DND-41 (cell line): ENCODE results near the gene COLGALT1.
"Not testable (repeated sequence)": the region's sequence is repeated elsewhere in the genome, so short reads cannot be mapped to it uniquely, and the experiment has no call there.

Experiments used
- ATAC-seq: fragments of 200-7000 bp; cut with Tn5 transposase; 3 replicates; pipeline ENCODE4 v1.9.1; 2021; ENCODE audit warnings: low read depth; ENCODE audit not compliant: insufficient read depth
- DNase-seq: peaks from one replicate; pipeline ENCODE4 v3.0.0-alpha.2; 2020
- H2AFZ ChIP-seq: 2 replicates; pipeline ENCODE4 v1.6.0; 2012; ENCODE audit warnings: low read depth, low read length
- H3K27ac ChIP-seq: 2 replicates; pipeline ENCODE4 v1.5.1; 2012; ENCODE audit warnings: low read length, inconsistent platforms
- H3K27me3 ChIP-seq: fragments of 200-600 bp; sonication (generic); 2 replicates; pipeline ENCODE4 v1.6.0; 2012; ENCODE audit warnings: low read length, mild to moderate bottlenecking, inconsistent platforms; ENCODE audit not compliant: insufficient read depth, poor library complexity
- H3K36me3 ChIP-seq: 2 replicates; pipeline ENCODE4 v1.5.1; 2012; ENCODE audit warnings: low read length, inconsistent platforms; ENCODE audit not compliant: insufficient read depth
- H3K4me1 ChIP-seq: 2 replicates; pipeline ENCODE4 v1.5.1; 2012; ENCODE audit warnings: mild to moderate bottlenecking, low read length; ENCODE audit not compliant: insufficient read depth
- H3K4me2 ChIP-seq: 2 replicates; pipeline ENCODE4 v1.6.0; 2012; ENCODE audit warnings: mild to moderate bottlenecking, moderate library complexity, low read length, inconsistent platforms; ENCODE audit not compliant: insufficient read depth
- H3K4me3 ChIP-seq, 2 experiments: fragments of 200-600 bp in 1 of 2; shearing (Covaris generic) in 1 of 2; 2 replicates each; pipeline ENCODE4 v1.5.1; 2012 to 2016; ENCODE audit warnings: inconsistent platforms in 2 of 2, low read length in 2 of 2, mild to moderate bottlenecking in 2 of 2, low read depth in 1 of 2, moderate library complexity in 1 of 2
- H3K79me2 ChIP-seq: 2 replicates; pipeline ENCODE4 v1.6.0; 2012; ENCODE audit warnings: low read length, inconsistent platforms; ENCODE audit not compliant: insufficient read depth
- H3K9ac ChIP-seq: 2 replicates; pipeline ENCODE4 v1.6.0; 2012; ENCODE audit warnings: low read depth, mild to moderate bottlenecking, inconsistent platforms, low read length, moderate library complexity
- H3K9me3 ChIP-seq: 2 replicates; pipeline ENCODE4 v1.5.1; 2012; ENCODE audit warnings: low read length, moderate library complexity, mild to moderate bottlenecking, inconsistent platforms; ENCODE audit not compliant: insufficient read depth, severe bottlenecking
- H4K20me1 ChIP-seq: 2 replicates; pipeline ENCODE4 v1.6.0; 2012; ENCODE audit warnings: low read length; ENCODE audit not compliant: insufficient read depth
- EZH2 ChIP-seq: IDR thresholded peaks from 3 replicates; pipeline ENCODE4 v1.6.1; 2012; ENCODE audit warnings: borderline replicate concordance, low read depth, mild to moderate bottlenecking, moderate library complexity, low read length, inconsistent platforms; ENCODE audit not compliant: severe bottlenecking
- TF ChIP-seq, protein P1 (sequence below): IDR thresholded peaks from 2 replicates; pipeline ENCODE4 v1.5.1; 2012; ENCODE audit warnings: borderline replicate concordance, low read length, moderate library complexity, mild to moderate bottlenecking; ENCODE audit not compliant: poor library complexity, severe bottlenecking; ENCODE audit errors: extremely low read depth

COLGALT1 gene

DNA sequence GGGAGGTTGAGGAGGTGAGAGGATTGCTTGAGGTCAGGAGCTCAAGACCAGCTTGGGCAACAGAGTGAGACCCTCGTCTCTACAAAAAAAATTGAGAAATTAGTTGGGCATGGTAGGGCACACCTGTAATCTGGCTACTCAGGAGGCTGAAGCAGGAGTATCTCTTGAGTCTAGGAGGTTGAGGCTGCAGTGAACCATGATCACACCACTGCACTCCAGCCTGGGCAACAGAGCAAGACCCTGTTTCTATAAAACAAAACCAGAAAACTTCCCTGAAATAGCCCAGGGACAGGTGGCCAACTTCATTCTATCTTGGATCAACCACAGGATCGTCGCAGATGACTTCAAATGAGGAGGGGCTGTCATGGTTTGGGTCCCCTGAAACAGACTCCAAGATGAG, 28.7 kb downstream of the COLGALT1 start:
- ATAC-seq (no peak), DNase-seq (no peak)
- Histone ChIP-seq H2AFZ (no peak overlapping the region), H3K4me3 (no peak overlapping the region), H3K27ac (no peak overlapping the region), H3K9ac (no peak overlapping the region), H3K27me3 (no peaks in the 10 kb centered on the region), H3K9me3 (no peaks in the 10 kb centered on the region), H4K20me1 (peaks cover 13% of the 10 kb centered on the region; the same call in 1 of the 2 replicates), H3K36me3 (peaks cover 38% of the 10 kb centered on the region), H3K4me2 (no peak overlapping the region), H3K4me1 (no peaks in the 10 kb centered on the region), H3K79me2 (no peaks in the 10 kb centered on the region)
- TF ChIP-seq, protein P1, sequence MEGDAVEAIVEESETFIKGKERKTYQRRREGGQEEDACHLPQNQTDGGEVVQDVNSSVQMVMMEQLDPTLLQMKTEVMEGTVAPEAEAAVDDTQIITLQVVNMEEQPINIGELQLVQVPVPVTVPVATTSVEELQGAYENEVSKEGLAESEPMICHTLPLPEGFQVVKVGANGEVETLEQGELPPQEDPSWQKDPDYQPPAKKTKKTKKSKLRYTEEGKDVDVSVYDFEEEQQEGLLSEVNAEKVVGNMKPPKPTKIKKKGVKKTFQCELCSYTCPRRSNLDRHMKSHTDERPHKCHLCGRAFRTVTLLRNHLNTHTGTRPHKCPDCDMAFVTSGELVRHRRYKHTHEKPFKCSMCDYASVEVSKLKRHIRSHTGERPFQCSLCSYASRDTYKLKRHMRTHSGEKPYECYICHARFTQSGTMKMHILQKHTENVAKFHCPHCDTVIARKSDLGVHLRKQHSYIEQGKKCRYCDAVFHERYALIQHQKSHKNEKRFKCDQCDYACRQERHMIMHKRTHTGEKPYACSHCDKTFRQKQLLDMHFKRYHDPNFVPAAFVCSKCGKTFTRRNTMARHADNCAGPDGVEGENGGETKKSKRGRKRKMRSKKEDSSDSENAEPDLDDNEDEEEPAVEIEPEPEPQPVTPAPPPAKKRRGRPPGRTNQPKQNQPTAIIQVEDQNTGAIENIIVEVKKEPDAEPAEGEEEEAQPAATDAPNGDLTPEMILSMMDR: no peak
- no peak for TF ChIP-seq EZH2

DNA sequence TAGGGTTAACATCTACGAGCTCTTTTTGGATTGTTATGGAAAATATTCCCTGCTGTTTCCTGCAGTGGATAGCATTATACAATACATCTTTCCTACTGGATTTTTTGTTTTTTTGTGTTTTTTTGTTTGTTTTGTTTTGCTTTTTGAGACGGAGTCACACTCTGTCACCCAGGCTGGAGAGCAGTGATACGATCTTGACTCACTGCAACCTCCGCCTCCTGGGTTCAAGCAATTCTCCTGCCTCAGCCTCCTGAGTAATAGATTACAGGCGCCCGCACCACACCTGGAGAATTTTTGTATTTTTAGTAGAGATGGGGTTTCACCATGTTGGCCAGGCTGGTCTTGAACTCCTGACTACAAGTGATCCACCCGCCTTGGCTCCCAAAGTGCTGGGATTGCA, 29.9 kb downstream of the COLGALT1 start:
- H3K27me3 ChIP-seq, H3K9me3 ChIP-seq, H3K4me3 ChIP-seq, H4K20me1 ChIP-seq, DNase-seq, H3K79me2 ChIP-seq, H3K4me2 ChIP-seq, H3K27ac ChIP-seq, ATAC-seq, H2AFZ ChIP-seq, H3K4me1 ChIP-seq, H3K9ac ChIP-seq: not testable (repeated sequence)
- H3K36me3 ChIP-seq: peaks cover 25% of the 10 kb centered on the region

DNA sequence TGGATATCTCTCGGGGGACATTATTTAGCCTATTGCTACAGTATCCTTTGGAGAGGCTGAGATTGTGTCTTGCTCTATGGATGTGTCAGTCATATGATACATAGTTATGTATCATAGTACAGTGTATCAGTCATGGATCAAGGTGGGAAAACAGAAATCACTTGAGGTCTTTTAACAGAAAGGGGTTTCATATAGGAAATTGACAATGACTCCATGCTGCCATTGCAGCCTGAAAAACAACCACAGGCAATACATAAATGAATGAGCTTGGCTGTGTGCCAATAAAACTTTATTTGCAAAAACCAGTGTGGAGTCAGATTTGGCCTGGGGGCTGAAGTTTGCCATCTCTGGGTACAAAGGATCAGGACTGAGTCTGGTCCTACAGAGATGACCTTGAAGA, 35.4 kb downstream of the COLGALT1 start:
- no peak overlapping the region for H3K27ac ChIP-seq
- H3K9ac ChIP-seq: no peak overlapping the region
- no peak overlapping the region for H2AFZ ChIP-seq
- TF ChIP-seq, protein P1: no peak
- no peak for TF ChIP-seq EZH2
- H3K36me3 ChIP-seq: no peaks in the 10 kb centered on the region
- no peaks in the 10 kb centered on the region for H4K20me1 ChIP-seq
- H3K4me1 ChIP-seq: no peaks in the 10 kb centered on the region
- H3K27me3 ChIP-seq: no peaks in the 10 kb centered on the region
- H3K4me3 ChIP-seq: no peak overlapping the region
- no peaks in the 10 kb centered on the region for H3K79me2 ChIP-seq
- ATAC-seq: no peak
- DNase-seq: no peak
- H3K9me3 ChIP-seq: no peaks in the 10 kb centered on the region
- no peak overlapping the region for H3K4me2 ChIP-seq

DNA sequence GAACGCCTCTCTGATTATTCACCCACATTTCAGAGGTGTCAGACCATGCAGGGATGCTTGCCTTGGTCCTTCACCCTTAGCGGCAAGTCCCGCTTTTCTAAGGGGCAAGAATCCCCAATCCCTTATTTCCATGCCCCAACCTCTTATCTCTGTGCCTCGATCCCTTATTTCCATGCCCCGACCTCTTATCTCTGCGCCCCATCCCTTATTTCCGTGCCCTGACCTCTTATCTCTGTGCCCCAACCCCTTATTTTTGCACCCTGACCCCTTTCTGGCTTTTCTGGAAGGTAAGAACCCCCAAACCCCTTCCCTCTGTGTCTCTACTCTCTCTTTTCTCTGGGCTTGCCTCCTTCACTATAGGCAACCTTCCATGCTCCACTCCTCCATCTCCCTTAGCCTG, 38.8 kb downstream of the COLGALT1 start:
- not testable (repeated sequence) for H3K4me1 ChIP-seq, H3K27me3 ChIP-seq, ATAC-seq, H3K9ac ChIP-seq, H3K4me2 ChIP-seq, DNase-seq, H3K27ac ChIP-seq, H3K9me3 ChIP-seq, H4K20me1 ChIP-seq, H3K4me3 ChIP-seq, H2AFZ ChIP-seq, H3K79me2 ChIP-seq, H3K36me3 ChIP-seq

DNA sequence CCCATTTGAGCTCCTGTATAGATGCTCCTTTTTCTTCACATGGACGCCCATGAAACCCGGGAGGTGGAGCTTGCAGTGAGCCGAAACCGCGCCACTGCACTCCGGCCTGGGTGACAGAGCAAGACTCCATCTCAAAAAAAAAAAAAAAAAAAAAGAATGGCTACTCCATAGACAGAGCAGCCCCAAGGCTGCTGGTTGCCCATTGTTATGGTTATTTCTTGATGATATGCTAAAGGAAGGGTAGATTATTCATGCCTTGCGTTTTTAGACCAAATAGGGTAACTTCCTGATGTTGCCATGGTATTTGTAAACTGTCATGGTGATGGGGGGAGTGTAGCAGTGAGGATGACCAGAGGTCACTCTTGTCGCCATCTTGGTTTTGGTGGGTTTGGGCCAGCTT, 42.6 kb downstream of the COLGALT1 start:
- H3K4me3 ChIP-seq, ATAC-seq, H3K9me3 ChIP-seq, H3K4me1 ChIP-seq, DNase-seq, H4K20me1 ChIP-seq, H3K4me2 ChIP-seq, H3K36me3 ChIP-seq, H3K27ac ChIP-seq, H3K27me3 ChIP-seq, H3K79me2 ChIP-seq, H3K9ac ChIP-seq, H2AFZ ChIP-seq: not testable (repeated sequence)
